Hypothalamus (tissue), 51 donors: ENCODE measurements around the gene PRR23A.
"Not testable (repeated sequence)": the region's sequence is repeated elsewhere in the genome, so short reads cannot be mapped to it uniquely, and the experiment has no call there.

Source experiments
- DNase-seq, 51 donors: peaks; one replicate each; lab custom pipeline; 2025; lab: John Stamatoyannopoulos, UW

PRR23A gene

GRCh38 chr3:139006051-139006716, at the start of gene PRR23A:
TSS of gene PRR23A (minus strand) at chr3:139006268. CDS start at chr3:139006268, 0 bp downstream.
- no peak for DNase-seq

GRCh38 chr3:139052802-139053600, 46.9 kb upstream of the PRR23A start:
- DNase-seq: no peak

- no peak for DNase-seq
These were observed 38.5 kb upstream of the PRR23A start, which contains the start of gene PRR23C for GRCh38 chr3:139044366-139045210. TSS of gene PRR23C (minus strand) at chr3:139044892. CDS start at chr3:139044620, 272 bp downstream.

GRCh38 chr3:139043554-139044365, 37.7 kb upstream of the PRR23A start:
- DNase-seq: no peak

- DNase-seq: no peak
These were observed 31.4 kb upstream of the PRR23A start for GRCh38 chr3:139037478-139037877.

- no peak for DNase-seq
These were observed 26.4 kb upstream of the PRR23A start for GRCh38 chr3:139032326-139033002.

- DNase-seq: not testable (repeated sequence)
These were observed 24.5 kb upstream of the PRR23A start for GRCh38 chr3:139030576-139030975.

GRCh38 chr3:139024968-139025367, 18.9 kb upstream of the PRR23A start:
- no peak for DNase-seq

- DNase-seq: no peak
These were observed 14.8 kb upstream of the PRR23A start, which contains the start of gene PRR23B for GRCh38 chr3:139020868-139021234. TSS of gene PRR23B (minus strand) at chr3:139020926. CDS start at chr3:139020661, 265 bp downstream.

- DNase-seq: no peak
These were observed 14.2 kb upstream of the PRR23A start for GRCh38 chr3:139020036-139020867.

- DNase-seq: no peak
These were observed 10.5 kb upstream of the PRR23A start for GRCh38 chr3:139016430-139017048.

- no peak for DNase-seq
These were observed 593 bp downstream of the PRR23A start for GRCh38 chr3:139005356-139005993.

- no peak for DNase-seq
These were observed 10.4 kb downstream of the PRR23A start for GRCh38 chr3:138995706-138996105.

- no peak for DNase-seq
These were observed 18.9 kb downstream of the PRR23A start for GRCh38 chr3:138987181-138987580.

- DNase-seq: no peak
These were observed 20.1 kb downstream of the PRR23A start for GRCh38 chr3:138985932-138986331.

- DNase-seq: no peak
These were observed 21.3 kb downstream of the PRR23A start for GRCh38 chr3:138984816-138985215.

- no peak for DNase-seq
These were observed 30.0 kb downstream of the PRR23A start for GRCh38 chr3:138976047-138976446.

GRCh38 chr3:138975351-138975750, 30.7 kb downstream of the PRR23A start:
- no peak for DNase-seq
